Memory B cell (primary cell): ENCODE measurements around the gene FAM210A.
A peak's percentile ranks its signal among the peaks of the same experiment; 100 is the strongest.

Experiments used
- ATAC-seq: fragments of 150-1000 bp; cut with Tn5 transposase; 2 replicates; pipeline ENCODE4 v1.10.0; 2021; ENCODE audit warnings: low read depth, mild to moderate bottlenecking, moderate library complexity
- DNase-seq, 2 donors: peaks; one replicate each; pipeline ENCODE4 v3.0.0; 2022; ENCODE audit warnings: low spot score in 2 of 2
- H3K27ac Mint-ChIP-seq: one replicate; pipeline ENCODE4 v1.8.0; 2022; ENCODE audit warnings: mild to moderate bottlenecking, moderate library complexity, mixed read lengths
- H3K27me3 Mint-ChIP-seq: one replicate; pipeline ENCODE4 v1.8.0; 2022; ENCODE audit warnings: mixed read lengths
- H3K36me3 Mint-ChIP-seq: one replicate; pipeline ENCODE4 v1.8.0; 2022; ENCODE audit warnings: mild to moderate bottlenecking, mixed read lengths
- H3K4me1 Mint-ChIP-seq: one replicate; pipeline ENCODE4 v1.8.0; 2022; ENCODE audit warnings: mixed read lengths
- H3K4me3 Mint-ChIP-seq: one replicate; pipeline ENCODE4 v1.8.0; 2022; ENCODE audit warnings: mild to moderate bottlenecking, moderate library complexity, mixed read lengths
- H3K9me3 Mint-ChIP-seq: one replicate; pipeline ENCODE4 v1.8.0; 2022; ENCODE audit warnings: mixed read lengths

FAM210A gene

DNA sequence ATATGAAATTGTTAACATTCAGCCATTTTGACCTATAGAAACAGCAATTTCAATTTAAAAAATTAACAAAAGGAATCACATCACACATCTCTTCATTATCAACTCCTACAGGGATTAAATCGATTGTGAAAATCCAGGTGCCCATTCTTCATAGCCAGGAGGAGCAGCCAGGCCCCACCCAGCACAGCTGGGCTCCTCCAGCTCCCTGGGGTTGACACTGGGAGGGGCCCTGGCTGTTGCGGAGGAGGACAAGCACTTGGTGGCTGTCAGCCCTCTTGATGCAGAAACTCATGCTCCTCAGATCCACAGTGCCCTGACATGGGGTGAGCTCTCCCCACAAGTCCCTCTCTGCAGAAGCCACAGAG is 99.8 kb downstream of the FAM210A start:
- Mint-ChIP-seq H3K27me3 (no peaks in the 10 kb centered on the region), H3K4me3 (no peak overlapping the region), H3K9me3 (no peaks in the 10 kb centered on the region), H3K27ac (peak overlapping the region; percentile 70), H3K36me3 (no peaks in the 10 kb centered on the region), H3K4me1 (peaks cover 11% of the 10 kb centered on the region)
- no peak for ATAC-seq
- DNase-seq, result no peak

DNA sequence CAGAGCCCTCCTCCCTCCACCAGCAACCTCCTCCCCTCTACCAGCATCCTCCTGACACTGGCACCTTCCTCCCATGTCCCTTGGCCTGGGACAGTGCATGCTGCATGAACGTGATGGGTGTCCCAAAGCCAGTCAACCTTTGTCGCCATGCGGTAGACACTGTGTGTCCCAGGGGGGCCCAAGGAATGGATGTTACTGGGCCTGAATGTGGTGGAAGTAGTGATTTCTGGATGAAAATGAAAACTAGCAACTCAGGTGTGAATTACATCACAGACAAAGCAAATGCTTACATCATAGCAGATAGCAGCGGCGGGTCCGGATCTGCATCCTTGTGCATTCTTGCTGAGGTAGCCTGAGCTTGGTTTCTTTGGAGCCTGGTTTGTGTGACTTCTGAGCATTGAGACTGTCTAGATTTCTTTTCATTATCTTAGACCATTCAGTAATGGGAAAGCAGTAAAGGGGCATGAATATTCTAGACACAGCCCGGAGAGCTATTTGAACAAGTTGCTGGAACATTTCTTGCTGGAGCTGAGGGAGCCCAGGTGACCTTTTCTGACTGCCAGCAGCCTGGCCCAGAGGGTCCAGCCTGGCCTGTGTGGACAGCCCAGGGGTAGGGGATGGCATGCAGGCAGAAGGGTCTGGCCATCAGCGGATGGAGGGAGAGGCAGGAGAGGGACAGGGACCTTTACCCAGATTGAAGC is 100.4 kb downstream of the FAM210A start:
- DNase-seq (no peak), ATAC-seq (no peak)
- Mint-ChIP-seq H3K4me1 (peaks cover 11% of the 10 kb centered on the region), H3K36me3 (no peaks in the 10 kb centered on the region), H3K27ac (peak overlapping the region; percentile 70), H3K9me3 (no peaks in the 10 kb centered on the region), H3K4me3 (no peak overlapping the region), H3K27me3 (no peaks in the 10 kb centered on the region)

DNA sequence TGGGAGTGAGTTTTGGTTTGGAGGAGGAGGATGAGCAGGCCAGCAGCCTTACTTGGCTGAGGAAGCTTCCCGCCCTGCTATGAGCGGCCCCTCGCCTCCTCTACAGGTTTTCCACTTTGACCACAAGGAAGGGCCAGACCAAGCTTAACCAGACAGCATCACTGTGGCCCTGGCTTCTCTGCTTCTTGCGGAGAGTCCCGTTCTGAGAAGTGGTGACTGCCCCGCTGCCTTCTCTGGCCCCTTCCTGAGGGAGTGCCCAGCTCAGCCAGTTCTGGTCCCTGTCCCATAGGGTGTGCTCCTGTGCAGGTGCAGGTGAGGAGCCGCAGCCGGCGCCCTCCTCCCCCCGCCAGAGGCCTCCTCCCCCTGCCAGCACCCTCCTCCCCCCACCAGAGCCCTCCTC is 101.0 kb downstream of the FAM210A start:
- no peaks in the 10 kb centered on the region for H3K36me3 Mint-ChIP-seq
- H3K4me3 Mint-ChIP-seq, result no peak overlapping the region
- no peak overlapping the region for H3K27ac Mint-ChIP-seq
- ATAC-seq, result no peak
- DNase-seq, result no peak
- H3K27me3 Mint-ChIP-seq, result no peaks in the 10 kb centered on the region
- no peaks in the 10 kb centered on the region for H3K9me3 Mint-ChIP-seq
- H3K4me1 Mint-ChIP-seq, result peaks cover 14% of the 10 kb centered on the region

DNA sequence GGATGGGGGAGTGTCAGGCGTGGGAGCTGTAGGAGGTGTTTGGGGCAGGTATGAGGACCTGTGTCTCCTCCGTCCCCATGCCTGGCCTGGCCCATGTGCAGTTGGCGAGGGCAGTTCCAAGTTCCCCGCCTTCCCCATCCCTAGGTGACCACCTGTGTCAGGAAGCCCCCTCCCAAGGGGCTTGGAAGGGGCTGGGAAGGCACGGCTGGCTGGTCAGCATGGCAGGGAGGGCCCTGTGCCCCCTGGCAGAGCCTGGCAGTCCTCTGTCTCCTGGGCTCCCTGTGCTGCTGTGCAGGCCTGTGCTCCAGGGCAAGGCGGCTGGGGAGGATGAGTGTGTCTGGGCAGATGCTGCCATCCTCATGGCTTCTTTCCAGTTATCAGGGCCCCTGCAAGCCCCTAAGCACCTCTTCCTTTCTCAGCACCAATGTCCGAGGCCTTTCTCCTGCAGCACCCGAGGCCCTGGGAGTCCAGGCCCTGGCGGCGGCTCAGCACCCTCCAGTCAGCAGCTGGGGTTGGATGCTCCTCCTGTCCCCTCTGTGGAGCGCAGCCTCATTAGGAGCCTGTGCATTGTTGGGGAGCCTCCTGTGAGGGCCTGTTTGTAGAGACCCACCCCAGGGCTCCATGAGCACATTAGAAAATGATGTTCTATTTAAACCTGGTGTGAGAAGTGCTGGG is 101.7 kb downstream of the FAM210A start:
- no peak for ATAC-seq
- H3K4me3 Mint-ChIP-seq, result no peak overlapping the region
- H3K27ac Mint-ChIP-seq, result no peak overlapping the region

DNA sequence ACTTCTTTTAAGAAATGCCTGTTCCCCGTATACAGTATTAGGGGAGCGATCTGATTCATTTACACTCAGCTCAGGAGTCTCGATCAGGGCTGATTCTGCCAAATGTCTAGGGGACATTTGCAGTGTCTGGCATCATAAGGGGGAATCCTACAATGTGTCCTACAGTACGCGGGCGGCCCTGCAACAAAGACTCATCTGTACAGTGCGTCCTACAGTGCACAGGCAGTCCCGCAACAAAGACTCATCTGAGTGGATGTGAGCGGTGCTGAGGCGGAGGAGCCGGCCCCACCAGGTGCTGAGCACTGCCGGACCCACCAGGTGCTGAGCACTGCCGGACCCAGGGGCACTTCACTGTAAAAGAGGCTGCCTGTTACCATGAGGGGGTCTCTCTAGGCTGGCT is 102.5 kb downstream of the FAM210A start:
- DNase-seq (no peak), ATAC-seq (no peak)
- Mint-ChIP-seq H3K27ac (no peak overlapping the region), H3K4me1 (peaks cover 9% of the 10 kb centered on the region), H3K4me3 (no peak overlapping the region), H3K27me3 (no peaks in the 10 kb centered on the region), H3K9me3 (no peaks in the 10 kb centered on the region), H3K36me3 (no peaks in the 10 kb centered on the region)

More for the DNA sequence above, 101.7 kb downstream of the FAM210A start:
- peaks cover 11% of the 10 kb centered on the region for H3K4me1 Mint-ChIP-seq
- H3K9me3 Mint-ChIP-seq, result no peaks in the 10 kb centered on the region
- H3K27me3 Mint-ChIP-seq, result no peaks in the 10 kb centered on the region
- no peak for DNase-seq
- no peaks in the 10 kb centered on the region for H3K36me3 Mint-ChIP-seq

DNA sequence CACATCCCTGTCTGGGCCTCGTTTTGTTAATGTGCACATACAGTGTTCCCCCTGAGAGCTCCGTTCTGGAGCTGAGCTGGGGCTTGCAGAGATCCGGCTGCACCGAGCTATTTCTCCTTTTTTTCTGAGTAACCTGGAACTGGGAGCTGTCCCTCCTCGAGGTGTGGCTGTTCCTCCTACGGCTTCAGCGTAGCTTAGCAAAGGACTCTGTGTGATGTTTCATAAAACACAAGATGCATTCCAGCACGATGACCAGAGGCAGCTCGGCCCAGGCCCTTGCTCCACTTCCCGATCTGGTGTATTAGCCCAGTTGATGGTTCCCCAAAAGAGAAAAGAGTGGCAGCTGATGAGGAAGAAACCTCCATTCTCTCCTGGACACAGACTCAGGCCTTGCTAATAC is 103.0 kb downstream of the FAM210A start:
- Mint-ChIP-seq H3K27ac (no peak overlapping the region), H3K9me3 (no peaks in the 10 kb centered on the region), H3K4me1 (peaks cover 9% of the 10 kb centered on the region), H3K36me3 (no peaks in the 10 kb centered on the region), H3K4me3 (no peak overlapping the region), H3K27me3 (no peaks in the 10 kb centered on the region)
- DNase-seq, result no peak
- no peak for ATAC-seq

DNA sequence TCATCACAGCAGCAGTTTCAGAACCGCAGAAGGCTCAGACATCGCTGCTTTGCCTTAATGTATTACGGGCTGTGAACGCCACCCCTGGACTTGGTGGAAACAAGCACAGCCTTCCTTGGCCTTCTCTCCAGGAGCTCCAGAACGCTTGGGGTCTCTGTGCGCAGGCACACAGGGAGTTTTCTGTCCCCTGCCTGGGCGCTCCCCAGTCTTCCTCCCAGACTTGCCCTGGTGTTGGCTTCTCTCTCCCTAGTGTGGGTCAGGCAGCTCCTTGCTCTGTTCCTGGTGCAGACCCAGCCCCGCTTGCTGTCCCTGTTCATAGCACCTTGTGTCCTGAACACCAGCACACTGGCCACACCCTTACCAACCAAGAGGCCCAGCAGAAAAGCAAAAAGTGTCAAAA is 103.6 kb downstream of the FAM210A start:
- Mint-ChIP-seq H3K9me3 (no peaks in the 10 kb centered on the region), H3K36me3 (no peaks in the 10 kb centered on the region), H3K27ac (no peak overlapping the region), H3K27me3 (no peaks in the 10 kb centered on the region), H3K4me1 (peaks cover 9% of the 10 kb centered on the region), H3K4me3 (no peak overlapping the region)
- DNase-seq, result no peak
- no peak for ATAC-seq

DNA sequence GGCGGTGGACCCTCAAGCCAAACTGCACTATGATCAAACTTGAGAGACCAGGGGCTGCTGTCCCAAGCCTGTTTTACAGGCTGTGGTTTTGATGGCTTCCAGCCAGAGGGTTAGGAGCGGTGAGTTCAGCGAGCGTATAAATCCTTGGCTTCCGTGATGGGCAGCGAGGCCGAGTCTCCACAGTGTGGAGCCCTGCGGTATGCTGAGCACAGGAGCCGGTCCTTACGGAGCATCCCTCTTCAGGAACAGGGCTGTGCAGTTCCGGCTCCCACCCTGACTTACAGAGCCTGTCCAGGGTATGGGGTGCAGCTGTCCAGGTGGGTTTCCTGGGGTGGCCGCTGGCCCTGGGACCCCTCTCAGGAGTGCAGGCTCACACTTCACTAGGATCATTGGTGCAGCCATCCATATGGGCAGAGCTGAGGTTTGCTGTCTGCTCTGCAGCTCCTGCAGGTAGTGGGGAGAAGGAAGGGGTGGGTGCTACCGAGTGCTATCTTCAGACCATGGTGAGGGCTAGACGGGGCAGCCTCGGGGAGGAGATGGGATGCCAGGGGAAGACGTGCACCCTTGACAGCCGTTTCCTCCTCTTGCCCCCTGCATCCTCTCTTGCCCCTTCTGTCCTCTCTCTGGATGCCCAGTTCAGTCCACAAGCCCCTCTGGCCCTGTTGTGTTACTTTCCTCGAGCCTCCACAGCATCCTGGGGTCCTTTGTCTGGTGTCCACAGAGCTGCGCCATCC is 104.3 kb downstream of the FAM210A start:
- Mint-ChIP-seq H3K36me3 (no peaks in the 10 kb centered on the region), H3K27ac (no peak overlapping the region), H3K27me3 (no peaks in the 10 kb centered on the region), H3K4me1 (peaks cover 11% of the 10 kb centered on the region), H3K9me3 (no peaks in the 10 kb centered on the region), H3K4me3 (no peak overlapping the region)
- DNase-seq (no peak), ATAC-seq (no peak)

DNA sequence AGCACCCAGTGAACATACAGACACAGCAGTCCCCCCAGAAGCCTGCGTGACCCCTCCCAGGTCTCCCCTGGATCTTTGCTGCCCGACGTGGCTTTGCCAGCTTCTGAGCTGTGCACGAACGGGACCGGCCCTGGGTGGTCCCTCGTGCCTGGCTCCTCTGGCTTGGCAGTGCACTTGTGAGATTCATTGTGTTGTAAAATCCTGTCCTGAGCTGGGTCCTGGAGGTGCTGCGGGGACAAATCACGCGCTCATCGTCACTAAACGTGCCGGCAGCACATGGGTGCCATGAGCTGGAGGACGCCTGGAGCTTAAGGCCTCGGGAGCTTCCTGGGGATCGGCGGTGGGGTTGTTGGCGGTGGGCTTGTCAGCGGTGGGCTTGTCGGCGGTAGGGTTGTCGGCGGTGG is 104.9 kb downstream of the FAM210A start:
- Mint-ChIP-seq H3K4me3 (no peak overlapping the region), H3K36me3 (no peaks in the 10 kb centered on the region), H3K4me1 (peaks cover 15% of the 10 kb centered on the region), H3K27ac (no peak overlapping the region), H3K9me3 (no peaks in the 10 kb centered on the region), H3K27me3 (no peaks in the 10 kb centered on the region)
- no peak for ATAC-seq
- DNase-seq, result no peak

DNA sequence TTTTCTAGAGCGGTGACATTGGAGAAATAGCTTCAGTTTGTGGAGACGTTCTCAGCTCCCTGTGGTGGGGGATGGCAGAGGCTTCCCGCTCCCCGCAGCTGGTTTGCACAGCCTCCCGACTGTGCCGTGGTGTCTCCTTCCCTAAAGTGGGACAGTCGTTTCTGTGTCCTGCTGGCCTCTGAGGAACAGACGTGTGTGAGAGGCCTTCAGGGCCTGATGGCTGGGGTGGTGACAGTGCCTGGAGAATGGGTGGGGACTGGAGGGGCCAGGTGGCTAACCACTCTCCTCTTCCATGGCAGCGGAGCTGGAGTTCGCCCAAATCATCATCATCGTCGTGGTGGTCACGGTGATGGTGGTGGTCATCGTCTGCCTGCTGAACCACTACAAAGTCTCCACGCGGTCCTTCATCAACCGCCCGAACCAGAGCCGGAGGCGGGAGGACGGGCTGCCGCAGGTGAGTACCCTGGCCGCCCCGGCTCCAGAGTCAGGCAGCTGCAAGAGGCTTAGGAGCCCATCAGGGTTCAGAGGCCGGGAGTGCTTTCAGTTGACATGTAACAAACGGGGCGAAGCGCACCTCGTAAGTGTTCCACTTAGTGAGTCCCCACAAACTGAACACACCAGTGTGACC is 105.4 kb downstream of the FAM210A start:
- Mint-ChIP-seq H3K36me3 (no peaks in the 10 kb centered on the region), H3K27me3 (no peaks in the 10 kb centered on the region), H3K4me1 (peaks cover 16% of the 10 kb centered on the region), H3K4me3 (no peak overlapping the region), H3K27ac (no peak overlapping the region), H3K9me3 (no peaks in the 10 kb centered on the region)
- no peak for DNase-seq
- no peak for ATAC-seq

DNA sequence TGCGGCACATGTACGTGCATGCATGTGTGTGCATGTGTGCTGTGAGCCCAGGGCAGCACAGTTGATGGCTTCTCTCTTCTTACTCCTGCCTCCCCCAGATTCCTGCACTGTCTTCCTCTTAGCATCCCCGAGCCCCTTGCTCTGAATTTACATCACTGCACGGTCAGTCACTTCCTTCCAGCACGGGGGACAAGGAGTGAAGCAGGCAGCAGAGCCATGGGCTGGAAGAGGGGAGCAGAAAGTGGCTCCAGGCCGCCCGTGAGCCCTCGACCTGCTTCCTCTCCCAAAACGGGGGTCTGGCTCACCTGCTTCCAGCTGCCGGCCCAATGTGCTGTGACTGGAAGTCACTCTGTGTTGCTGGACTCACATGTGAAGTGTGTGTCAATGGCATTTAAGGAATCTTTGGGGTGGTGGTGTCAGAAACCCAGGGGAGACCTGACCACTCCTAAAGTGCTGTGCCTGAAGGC is 106.1 kb downstream of the FAM210A start:
- Mint-ChIP-seq H3K9me3 (no peaks in the 10 kb centered on the region), H3K36me3 (no peaks in the 10 kb centered on the region), H3K4me1 (peaks cover 21% of the 10 kb centered on the region), H3K27ac (no peak overlapping the region), H3K4me3 (no peak overlapping the region), H3K27me3 (no peaks in the 10 kb centered on the region)
- DNase-seq (no peak), ATAC-seq (no peak)

DNA sequence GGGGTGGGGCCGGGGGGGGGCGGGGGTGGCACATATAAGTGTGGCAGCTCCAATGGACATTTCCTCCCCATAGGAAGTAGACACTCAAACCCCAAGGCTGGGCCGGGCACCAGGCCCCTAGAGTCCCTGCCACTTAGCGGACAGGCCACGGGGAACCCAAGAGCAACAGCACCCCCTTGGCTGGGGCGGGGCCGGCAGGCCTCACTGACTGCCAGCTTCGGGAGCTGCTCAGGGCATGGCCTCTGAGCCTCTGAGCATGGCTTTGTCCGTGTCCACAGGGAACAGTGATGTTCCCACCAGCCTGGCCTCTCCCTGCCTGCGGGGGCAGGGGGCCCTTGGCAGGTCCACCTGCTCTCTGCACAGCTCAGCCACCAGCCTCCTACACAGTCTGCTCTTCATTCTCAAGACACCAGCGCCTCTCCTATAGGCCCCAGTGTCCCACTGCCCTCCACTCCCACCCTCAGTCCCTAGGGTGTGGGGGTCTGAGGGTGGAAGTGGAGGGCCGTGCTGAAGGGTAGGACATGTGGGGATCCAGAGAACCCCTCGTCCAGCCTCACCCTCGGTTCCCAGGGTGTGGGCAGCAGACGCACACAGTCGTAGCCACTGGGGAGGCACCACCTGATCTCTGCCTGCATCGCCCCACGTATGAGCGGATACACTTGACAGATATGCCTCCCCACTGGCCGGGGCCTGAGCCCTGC is 106.7 kb downstream of the FAM210A start:
- Mint-ChIP-seq H3K4me3 (no peak overlapping the region), H3K27me3 (no peaks in the 10 kb centered on the region), H3K4me1 (peaks cover 27% of the 10 kb centered on the region), H3K36me3 (no peaks in the 10 kb centered on the region), H3K27ac (no peak overlapping the region), H3K9me3 (no peaks in the 10 kb centered on the region)
- ATAC-seq (no peak), DNase-seq (no peak)

DNA sequence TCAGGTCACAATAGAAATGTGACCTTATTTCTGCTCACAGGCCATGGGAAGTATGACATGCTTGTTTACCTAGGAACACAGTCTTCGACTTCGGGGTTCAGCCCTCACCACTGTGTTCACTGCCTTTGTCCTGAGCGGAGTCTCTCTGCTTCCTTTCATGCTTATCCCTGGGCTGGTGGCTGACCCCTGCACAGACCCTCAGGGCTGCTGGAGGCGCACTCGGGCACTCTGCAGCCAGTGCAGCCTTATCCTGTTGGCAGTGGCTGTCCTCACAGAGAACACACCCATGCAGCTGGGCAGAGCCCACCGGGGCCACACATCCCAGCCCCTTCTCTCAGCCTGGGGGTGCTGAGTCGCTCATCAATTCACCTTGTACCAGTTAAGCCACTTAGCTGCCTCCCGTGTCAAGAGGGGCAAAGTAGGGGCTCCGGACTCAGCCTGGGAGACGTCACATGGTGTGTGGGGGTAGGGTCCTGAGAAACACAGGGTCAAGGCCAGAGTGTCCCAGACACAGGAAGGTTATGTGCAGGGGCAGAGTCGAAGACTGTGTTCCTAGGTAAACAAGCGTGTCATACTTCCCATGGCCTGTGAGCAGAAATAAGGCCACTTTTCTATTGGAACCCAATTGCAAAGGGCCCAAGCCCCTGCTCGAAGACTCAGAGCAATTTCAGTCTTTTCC is 107.5 kb downstream of the FAM210A start:
- H3K4me3 Mint-ChIP-seq, result no peak overlapping the region

More for the DNA sequence above, 107.5 kb downstream of the FAM210A start:
- Mint-ChIP-seq H3K4me1 (peaks cover 33% of the 10 kb centered on the region), H3K27ac (no peak overlapping the region), H3K36me3 (no peaks in the 10 kb centered on the region), H3K27me3 (no peaks in the 10 kb centered on the region), H3K9me3 (no peaks in the 10 kb centered on the region)
- ATAC-seq (no peak), DNase-seq (no peak)
